Effector CD4-positive, alpha-beta T cell (primary cell): Measurements from ENCODE around the gene TMEM151A.

Experiments used
- DNase-seq: peaks from one replicate; pipeline ENCODE4 v3.0.0-alpha.2; 2020

Gene TMEM151A

DNA sequence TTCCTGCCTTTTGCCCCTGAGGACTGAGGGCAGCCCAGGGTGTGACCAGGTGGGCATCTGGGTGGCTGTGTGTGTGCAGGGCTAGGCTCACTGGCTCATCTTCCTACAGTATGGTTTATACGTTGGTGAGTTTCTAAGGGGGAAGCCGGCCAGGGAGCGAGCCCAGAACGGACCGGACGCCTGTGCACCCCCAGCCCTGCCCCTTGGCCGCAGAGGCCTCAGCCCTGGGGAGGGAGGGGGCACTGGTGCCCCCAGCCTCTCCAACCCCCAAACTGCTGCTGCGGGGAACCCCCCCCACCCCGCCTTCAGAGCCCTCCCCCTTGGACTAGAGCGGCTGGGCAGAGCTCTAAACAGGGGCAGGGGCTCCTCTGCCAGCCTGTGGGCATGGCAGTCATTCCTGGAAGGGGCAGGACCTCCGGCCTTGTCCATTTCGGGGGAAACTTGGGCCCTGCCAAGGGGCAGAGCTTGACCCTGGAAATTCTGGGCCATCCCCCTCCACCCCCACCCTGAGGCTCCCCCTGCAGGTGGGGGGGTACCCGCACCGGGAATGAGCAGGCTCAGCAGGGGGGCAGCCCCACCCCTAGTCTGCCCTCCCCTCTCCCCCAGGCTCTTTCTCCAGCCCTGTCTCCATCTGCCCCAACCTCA, 8.1 kb upstream of the TMEM151A start:
- no peak for DNase-seq

DNA sequence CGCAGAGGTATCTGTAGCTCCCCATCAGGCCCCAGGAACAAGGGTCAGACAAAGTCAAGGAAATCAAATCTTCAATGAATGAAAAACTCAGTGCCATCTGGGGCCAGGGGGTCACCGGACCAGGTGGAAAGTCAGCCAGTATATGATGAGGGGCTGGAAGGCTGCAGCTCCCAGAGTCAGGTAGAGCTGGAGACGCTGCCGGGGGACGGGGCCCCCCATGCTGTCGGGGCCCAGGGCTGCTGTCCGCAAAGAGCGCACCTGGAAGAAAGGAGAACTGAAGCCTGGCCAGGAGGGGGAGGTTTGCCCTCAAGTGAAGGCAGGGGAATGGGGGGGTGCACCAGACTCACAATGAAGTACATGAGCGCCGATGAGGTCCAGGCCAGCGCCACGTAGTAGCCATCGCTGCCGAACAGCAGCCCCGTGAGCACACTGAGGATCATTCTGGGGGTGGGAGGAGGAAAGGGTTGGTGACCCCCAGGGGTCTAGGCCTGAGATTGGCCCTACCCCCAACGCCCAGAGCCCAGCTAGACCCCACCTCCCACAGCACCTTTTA, 7.1 kb upstream of the TMEM151A start:
- no peak for DNase-seq

- no peak for DNase-seq
Observed at GRCh38 chr11:66285250-66285947, 6.3 kb upstream of the TMEM151A start.

DNA sequence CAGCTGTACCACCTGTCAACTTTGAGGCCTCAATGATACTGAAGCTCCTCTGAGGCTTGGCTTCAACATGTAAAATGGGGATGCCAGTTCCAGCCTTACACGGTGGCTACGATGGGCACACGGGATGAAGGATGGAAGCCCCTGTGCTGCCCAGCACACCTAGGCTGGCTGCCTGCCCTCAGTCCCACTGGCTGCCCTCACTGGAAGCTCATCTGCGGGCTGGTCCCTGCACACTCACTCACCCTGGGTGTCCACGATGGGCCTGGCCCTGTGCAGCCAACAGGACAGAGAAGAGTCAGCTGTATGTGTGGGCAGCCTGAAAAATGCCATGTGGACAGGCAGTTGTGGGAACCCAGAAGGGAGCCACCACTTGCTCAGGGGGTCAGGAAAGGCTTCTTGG, 5.0 kb upstream of the TMEM151A start:
- DNase-seq: no peak

DNA sequence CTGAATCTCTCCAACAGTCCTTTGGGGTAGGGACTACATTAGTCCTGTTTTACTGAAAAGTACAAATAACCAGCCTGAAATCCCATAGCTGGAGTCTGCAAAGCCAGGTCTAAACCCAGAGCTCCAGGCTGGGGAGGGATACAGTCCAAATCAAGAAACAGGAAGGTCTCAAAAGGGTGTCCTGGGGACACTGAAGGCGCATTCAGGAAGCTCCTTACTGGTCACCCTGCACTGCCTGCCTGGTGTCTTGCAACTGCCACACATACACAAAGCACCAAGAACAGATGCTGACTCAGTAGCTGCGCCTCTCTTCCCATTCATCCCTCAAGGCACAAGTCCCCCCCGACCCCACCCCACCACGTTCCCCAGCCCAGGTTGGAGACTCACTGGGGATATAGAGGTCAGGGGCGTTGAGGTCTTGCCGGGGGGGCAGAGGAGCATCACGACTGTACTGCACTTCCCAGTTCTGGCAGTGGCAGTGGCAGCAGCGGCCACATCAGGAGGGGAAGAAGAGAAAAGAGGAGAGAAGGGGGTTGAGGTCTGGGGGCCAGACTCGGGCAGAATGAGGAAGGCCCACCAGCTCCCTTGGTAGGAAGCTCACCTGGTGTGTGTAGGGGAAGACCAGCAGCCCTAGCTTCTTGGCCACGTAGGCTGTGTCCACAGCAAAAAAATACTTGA, 4.3 kb upstream of the TMEM151A start:
- no peak for DNase-seq

- DNase-seq: no peak
Observed at GRCh38 chr11:66287889-66288670, 3.6 kb upstream of the TMEM151A start.

DNA sequence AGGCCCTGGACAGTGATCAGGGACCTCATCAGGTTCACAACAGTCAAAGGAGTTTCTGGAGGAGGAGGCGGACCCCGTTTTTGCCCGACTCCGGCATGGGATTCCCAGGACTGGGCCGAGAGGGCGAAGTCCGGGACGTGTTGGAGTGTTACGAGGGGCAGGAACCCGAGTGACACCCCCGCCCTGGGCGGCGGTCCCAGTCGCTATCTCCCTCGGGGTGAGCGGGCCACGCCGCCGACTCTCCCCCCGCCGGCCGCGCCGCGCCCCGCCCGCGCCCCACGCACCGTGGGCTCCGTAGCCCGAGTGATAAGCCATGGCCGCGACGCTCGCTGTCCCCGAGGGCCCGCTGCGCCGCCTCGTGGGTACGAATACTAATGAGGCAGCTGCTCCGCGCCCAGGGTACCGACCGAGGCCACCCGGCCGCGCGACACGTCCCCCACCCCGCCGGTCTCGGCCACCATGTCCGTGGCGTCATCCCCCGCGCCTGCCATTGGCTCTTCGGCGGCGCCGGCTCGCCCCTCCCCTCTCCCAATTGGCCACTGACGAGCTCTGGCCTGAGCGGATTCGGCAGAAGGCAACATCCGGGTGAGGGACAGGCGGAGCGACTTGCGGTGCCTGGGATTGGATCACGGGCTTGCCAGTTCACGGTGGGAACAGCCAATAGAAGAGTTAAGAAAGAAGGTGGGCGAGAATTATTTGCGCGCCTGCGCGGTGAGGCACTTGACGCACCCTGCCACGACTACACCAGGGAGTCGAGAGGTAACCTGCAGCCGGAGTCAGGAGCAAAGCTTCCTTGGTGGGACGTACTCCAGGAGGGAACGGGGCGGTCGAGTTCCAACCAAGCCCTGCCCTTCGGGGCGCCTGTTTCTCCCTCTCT, 2.8 kb upstream of the TMEM151A start, which contains the start of gene YIF1A:
TSS of gene YIF1A (minus strand) at position 473 of the 877 bp plus-strand sequence. CDS start at position 315, 158 bp downstream.
- DNase-seq: peak; percentile 98

DNA sequence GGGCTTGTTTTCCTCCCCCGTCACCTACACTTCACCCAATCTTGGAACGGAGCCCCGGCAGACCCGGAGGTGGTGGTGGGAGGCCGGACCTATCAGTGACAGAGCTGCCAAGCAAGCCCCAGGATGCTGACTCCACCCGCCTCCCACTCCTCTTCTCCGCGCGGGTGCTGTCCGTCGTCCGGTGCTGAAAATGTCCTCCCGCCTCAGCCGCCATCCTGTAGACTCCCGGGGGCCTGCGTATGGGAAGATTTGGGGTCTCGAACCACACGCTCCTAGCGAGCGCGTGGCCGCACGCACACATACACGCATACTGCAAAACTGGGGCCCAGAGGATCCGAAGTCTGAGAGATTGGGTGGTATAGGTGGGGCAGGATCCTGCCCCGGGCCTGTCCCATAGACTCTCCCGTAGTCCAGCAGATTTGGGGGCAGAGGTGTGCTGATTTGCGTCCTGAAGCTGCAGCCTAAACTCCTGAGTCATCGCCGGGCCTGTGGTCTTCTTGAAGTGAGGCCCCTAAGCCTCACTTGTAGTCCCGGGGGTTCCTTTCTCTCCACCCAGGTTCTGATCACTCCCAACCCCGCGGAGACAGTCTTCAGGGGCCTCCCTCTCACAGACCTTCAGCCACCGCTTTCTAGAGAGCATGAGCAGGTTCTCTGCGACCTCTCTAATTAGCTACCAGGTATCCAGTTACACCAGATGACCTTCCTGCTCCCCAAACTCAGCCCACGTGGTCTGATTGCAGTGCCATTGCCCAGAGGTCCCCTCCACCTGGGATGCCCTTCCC, 2.0 kb upstream of the TMEM151A start:
- DNase-seq: peak; percentile 70

DNA sequence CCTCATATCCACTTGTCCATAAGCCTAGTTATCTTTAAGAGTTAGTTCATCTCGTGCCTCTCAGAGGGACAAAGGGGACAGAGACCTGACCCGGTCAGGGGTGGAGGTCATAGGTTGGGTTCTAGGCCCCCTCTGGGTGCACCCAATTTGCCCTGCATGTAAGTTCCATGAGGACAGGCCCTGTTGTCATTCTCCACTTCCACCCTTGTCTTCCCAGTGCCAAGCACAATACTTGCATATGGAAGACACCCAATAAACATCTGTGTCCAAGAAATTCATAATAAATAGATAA, 1.4 kb upstream of the TMEM151A start:
- no peak for DNase-seq

GRCh38 chr11:66291303-66291705, 390 bp upstream of the TMEM151A start:
- DNase-seq: no peak

GRCh38 chr11:66292543-66293332, 1.0 kb downstream of the TMEM151A start:
- DNase-seq: no peak

DNA sequence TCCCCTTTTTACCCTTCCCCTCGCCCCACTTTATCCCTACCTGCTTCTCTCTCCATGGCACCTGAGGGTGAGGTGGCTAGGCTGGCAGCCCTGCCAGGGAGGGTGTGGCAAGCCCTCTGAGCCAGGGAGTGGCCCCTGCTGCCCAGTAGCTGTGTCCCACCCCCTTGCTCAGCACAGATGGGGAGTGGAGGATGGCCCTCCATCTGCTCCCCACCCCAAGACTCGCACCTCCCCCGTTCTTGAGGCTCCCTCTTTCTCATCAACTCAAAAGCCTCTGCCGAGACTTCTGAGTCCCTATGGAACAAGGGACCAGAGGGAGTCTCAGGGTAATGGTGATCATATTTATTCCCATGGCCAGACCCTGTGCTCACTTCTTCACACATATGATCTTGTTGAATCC, 1.7 kb downstream of the TMEM151A start:
- no peak for DNase-seq

GRCh38 chr11:66293777-66294625, 2.3 kb downstream of the TMEM151A start:
- DNase-seq: no peak

- no peak for DNase-seq
Observed at GRCh38 chr11:66294626-66295620, 3.2 kb downstream of the TMEM151A start.

DNA sequence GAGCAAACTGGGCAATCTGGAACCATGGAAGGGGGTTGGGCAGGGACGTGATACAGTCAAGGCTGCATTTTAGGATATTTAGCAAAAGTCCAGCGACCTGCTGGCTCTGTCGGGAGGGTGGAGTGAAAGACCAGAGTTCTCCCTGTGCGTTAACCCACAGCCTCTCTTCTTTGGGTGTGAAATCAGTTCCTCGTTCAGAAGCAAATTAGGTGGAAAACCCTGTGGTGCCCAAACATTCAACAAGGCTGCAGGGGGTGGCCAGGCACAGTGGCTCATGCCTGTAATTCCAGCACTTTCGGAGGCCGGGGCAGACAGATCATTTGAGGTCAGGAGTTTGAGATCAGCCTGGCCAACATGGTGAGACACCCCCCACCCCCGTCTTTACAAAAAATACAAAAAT, 5.9 kb downstream of the TMEM151A start:
- DNase-seq: no peak

DNA sequence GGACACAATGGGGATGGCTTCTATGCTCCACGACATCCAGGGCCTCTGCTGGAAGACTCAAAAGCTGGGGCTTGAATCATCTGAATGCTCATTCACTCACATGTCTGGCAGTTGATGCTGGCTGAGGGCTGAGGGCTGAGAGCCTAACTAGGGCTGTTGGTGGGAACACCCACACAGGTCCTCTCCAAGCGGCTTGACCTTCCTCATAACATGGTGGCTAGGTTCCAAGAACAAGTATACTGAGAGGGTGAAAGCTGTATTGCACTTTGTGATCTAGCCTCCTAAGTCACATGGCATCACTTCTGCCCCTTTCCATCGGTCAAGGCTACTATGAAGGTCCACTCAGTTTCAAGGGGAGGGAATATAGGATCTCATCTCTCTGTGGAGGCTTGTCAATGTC, 7.5 kb downstream of the TMEM151A start:
- no peak for DNase-seq

- DNase-seq: no peak
Observed at GRCh38 chr11:66302656-66303055, 11.0 kb downstream of the TMEM151A start.

DNA sequence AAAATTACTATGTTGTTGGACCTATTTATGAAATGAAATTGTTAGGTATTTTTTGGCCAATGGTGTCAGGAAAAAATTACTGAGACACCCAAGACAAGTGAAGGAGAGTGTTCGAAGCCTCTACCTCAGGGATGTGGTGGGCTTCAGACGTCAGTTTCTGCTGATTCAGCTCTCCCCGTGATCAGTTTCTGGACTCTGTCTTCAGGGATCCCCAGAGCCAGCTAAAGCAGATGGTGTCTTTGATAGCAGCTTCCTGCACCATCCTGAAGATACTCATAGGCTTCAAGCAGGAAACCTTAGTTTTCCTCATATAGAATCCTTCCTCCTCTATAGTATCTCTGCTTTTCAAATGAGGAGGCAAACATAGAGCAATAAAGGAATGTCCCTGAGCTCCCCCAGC, 17.8 kb downstream of the TMEM151A start:
- DNase-seq: no peak
